Body of pancreas (tissue), 4 donors: ENCODE results near the gene NXT1.

Source experiments
- POLR2A ChIP-seq, 3 donors: fragments of 450-650 bp; IDR thresholded peaks; one replicate each; pipeline ENCODE4 v1.6.1; 2016; ENCODE audit warnings: antibody characterized with exemption in 3 of 3, mild to moderate bottlenecking in 2 of 3
- TF ChIP-seq, protein P1 (sequence below), 7 experiments: fragments of 450-650 bp in 4 of 7; fragments of 200-600 bp in 3 of 7; sonication (generic) in 3 of 7; IDR thresholded peaks; one replicate each; pipeline ENCODE4 v1.5.1; 2016 to 2019; ENCODE audit warnings: antibody characterized with exemption in 7 of 7

GRCh38 chr20:23370274-23370673, 19.7 kb downstream of the NXT1 start:
- TF ChIP-seq, protein P1, sequence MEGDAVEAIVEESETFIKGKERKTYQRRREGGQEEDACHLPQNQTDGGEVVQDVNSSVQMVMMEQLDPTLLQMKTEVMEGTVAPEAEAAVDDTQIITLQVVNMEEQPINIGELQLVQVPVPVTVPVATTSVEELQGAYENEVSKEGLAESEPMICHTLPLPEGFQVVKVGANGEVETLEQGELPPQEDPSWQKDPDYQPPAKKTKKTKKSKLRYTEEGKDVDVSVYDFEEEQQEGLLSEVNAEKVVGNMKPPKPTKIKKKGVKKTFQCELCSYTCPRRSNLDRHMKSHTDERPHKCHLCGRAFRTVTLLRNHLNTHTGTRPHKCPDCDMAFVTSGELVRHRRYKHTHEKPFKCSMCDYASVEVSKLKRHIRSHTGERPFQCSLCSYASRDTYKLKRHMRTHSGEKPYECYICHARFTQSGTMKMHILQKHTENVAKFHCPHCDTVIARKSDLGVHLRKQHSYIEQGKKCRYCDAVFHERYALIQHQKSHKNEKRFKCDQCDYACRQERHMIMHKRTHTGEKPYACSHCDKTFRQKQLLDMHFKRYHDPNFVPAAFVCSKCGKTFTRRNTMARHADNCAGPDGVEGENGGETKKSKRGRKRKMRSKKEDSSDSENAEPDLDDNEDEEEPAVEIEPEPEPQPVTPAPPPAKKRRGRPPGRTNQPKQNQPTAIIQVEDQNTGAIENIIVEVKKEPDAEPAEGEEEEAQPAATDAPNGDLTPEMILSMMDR (IDR thresholded peaks at IDR 0.05) = no peak
- TF ChIP-seq POLR2A (IDR thresholded peaks at IDR 0.05) = no peak
